Stimulated activated memory B cell treated with anti-CD40 and anti-IgM and Interleukin-4, amounts not matched to agents 10 μg/mL and 1 μg/mL and 100 μg/mL, for 72 hours (primary cell): ENCODE measurements around the gene MYO9B.
A peak's percentile ranks its signal among the peaks of the same experiment; 100 is the strongest.
"Not testable (repeated sequence)": the region's sequence is repeated elsewhere in the genome, so short reads cannot be mapped to it uniquely, and the experiment has no call there.

Experiments used
- ATAC-seq: fragments of 150-1000 bp; cut with Tn5 transposase; 2 replicates; pipeline ENCODE4 v1.10.0; 2021
- H3K27ac Mint-ChIP-seq: one replicate; pipeline ENCODE4 v1.8.0; 2022; ENCODE audit warnings: mild to moderate bottlenecking, mixed read lengths
- H3K27me3 Mint-ChIP-seq: one replicate; pipeline ENCODE4 v1.8.0; 2022; ENCODE audit warnings: mixed read lengths
- H3K36me3 Mint-ChIP-seq: one replicate; pipeline ENCODE4 v1.8.0; 2022; ENCODE audit warnings: mixed read lengths
- H3K4me1 Mint-ChIP-seq: one replicate; pipeline ENCODE4 v1.8.0; 2022; ENCODE audit warnings: mixed read lengths
- H3K4me3 Mint-ChIP-seq: one replicate; pipeline ENCODE4 v1.8.0; 2022; ENCODE audit warnings: mild to moderate bottlenecking, moderate library complexity, mixed read lengths
- H3K9me3 Mint-ChIP-seq: one replicate; pipeline ENCODE4 v1.8.0; 2022; ENCODE audit warnings: mixed read lengths

Gene MYO9B

GRCh38 chr19:17156296-17156946, 80.8 kb downstream of the MYO9B start:
- Mint-ChIP-seq H3K27me3 (no peaks in the 10 kb centered on the region), H3K4me3 (no peak overlapping the region), H3K36me3 (peaks cover 59% of the 10 kb centered on the region), H3K27ac (peak overlapping the region; percentile 76), H3K9me3 (no peaks in the 10 kb centered on the region), H3K4me1 (peaks cover 4% of the 10 kb centered on the region)
- ATAC-seq, result no peak

DNA sequence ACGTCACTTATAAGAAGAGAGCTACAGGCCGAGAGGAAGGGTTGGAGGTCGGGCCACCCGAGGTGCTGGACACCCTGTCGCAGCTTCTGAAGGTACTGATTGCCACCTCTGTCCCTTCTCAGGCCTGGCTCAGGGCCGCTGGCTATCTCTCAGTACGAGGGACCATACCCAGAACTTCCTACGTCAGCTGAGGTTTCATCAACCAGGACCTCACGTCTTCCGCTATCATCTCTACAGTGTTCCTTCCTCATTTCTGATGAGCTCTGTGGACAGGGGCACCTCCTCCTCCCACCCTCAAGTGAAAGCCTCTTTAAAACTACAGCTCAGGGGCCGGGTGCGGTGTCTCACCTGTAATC, 81.3 kb downstream of the MYO9B start:
- H3K4me3 Mint-ChIP-seq, result no peak overlapping the region
- no peaks in the 10 kb centered on the region for H3K27me3 Mint-ChIP-seq
- H3K9me3 Mint-ChIP-seq, result no peaks in the 10 kb centered on the region
- peaks cover 55% of the 10 kb centered on the region for H3K36me3 Mint-ChIP-seq
- no peaks in the 10 kb centered on the region for H3K4me1 Mint-ChIP-seq
- peak overlapping the region; percentile 76 for H3K27ac Mint-ChIP-seq
- ATAC-seq, result peak; percentile 57

GRCh38 chr19:17158584-17158983, 83.0 kb downstream of the MYO9B start:
- Mint-ChIP-seq H3K27me3 (no peaks in the 10 kb centered on the region), H3K9me3 (no peaks in the 10 kb centered on the region), H3K36me3 (peaks cover 61% of the 10 kb centered on the region), H3K27ac (no peak overlapping the region), H3K4me1 (no peaks in the 10 kb centered on the region), H3K4me3 (no peak overlapping the region)
- no peak for ATAC-seq

DNA sequence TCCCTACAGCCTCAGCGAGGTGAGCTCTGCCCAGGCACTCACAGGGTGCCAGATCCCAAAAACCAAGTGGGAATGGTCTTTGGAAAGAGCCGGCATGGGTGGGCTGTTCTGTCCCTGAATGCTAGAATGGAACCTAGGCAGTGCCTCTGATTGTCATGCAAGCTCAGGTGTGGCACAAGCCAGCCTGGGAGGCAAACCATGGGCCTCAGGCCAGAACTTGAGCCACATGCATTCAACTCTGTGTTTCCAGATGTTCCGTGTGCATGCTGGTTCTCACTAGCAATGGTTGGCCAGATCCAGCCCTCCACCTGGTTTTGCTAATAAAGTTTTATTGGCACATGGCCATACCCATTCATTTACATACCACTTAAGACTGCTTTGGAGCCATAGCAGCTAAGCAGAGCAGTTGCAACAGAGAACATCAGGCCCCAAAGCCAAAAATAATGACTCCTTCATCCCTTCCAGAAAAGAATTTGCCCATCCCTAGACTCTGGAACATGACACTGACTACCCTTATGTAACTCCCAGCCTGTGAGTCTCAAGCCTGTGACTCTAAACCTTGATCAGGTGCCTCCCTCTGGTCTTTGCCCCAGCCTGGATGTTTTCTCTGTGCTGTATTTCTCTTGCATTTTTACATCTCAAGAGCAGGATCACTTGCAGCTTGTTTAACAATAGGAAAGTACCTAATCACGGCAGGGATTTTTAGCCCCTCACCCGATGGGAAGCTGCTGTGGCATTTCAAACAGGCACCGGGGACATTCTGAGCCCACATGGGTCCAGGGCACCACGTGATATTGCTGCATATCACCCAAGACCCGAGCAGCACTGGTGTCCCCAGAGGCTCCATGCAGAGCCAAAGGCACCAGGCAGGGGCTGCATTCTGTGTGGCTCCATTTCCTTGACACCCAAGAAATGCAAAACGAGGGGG, 84.2 kb downstream of the MYO9B start:
- Mint-ChIP-seq H3K27ac (no peak overlapping the region), H3K9me3 (no peaks in the 10 kb centered on the region), H3K27me3 (no peaks in the 10 kb centered on the region), H3K4me1 (no peaks in the 10 kb centered on the region), H3K4me3 (no peak overlapping the region), H3K36me3 (peaks cover 64% of the 10 kb centered on the region)
- no peak for ATAC-seq

DNA sequence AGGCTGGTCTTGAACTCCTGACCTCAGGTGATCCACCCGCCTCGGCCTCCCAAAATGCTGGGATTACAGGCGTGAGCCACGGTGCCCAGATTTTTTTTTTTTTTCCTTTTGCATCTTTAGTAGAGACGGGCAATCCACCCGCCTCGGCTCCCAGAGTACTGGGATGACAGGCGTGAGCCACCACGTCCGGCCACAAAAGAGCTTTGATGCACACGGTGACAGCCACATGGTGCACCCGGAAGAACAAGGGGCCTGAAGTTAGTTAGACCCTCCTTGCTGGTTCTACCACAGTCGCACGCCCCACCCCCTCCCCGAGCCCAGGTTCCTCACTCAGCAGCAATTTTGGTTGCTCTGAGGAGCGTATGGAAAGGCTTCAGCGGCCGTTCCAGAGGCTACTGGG, 85.3 kb downstream of the MYO9B start:
- Mint-ChIP-seq H3K36me3 (peaks cover 66% of the 10 kb centered on the region), H3K27me3 (no peaks in the 10 kb centered on the region), H3K4me1 (no peaks in the 10 kb centered on the region), H3K4me3 (no peak overlapping the region), H3K9me3 (no peaks in the 10 kb centered on the region), H3K27ac (no peak overlapping the region)
- ATAC-seq, result no peak

DNA sequence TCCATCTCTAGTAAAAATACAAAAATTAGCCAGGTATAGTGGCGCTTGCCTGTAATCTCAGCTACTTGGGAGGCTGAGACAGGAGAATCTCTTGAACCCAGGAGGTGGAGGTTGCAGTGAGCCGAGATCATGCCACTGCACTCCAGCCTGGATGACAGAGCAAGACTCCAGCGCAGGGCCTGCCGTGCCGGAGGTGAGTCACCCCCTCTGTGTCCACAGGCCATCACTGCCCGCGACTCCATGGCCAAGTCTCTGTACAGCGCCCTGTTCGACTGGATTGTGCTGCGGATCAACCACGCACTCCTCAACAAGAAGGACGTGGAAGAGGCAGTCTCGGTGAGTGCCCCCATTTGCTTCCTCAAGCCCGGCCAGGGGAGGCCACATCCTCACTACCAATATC, 86.6 kb downstream of the MYO9B start:
- H3K9me3 Mint-ChIP-seq, H3K27ac Mint-ChIP-seq, H3K27me3 Mint-ChIP-seq, H3K4me3 Mint-ChIP-seq, ATAC-seq, H3K4me1 Mint-ChIP-seq: not testable (repeated sequence)
- H3K36me3 Mint-ChIP-seq, result peaks cover 66% of the 10 kb centered on the region

DNA sequence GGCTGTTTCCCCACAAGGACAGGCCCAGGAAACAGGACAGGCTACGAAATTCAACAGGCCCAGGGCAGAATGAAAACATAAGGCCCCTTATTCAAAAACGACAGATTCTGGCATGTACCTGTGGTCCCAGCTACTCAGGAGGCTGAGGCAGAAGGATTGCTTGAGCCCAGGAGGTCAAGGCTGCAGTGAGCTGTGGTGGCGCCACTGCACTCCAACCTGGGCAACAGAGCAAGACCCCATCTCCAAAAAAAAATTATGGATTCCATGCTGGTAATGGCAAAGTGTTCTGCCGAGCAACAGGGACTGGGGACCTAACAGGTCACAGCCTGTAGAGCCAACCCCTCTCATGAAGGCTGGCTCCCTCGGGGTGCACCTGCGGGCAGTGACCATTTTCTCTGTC, 87.0 kb downstream of the MYO9B start:
- Mint-ChIP-seq H3K9me3 (no peaks in the 10 kb centered on the region), H3K27ac (no peak overlapping the region), H3K27me3 (no peaks in the 10 kb centered on the region), H3K4me1 (no peaks in the 10 kb centered on the region), H3K36me3 (peaks cover 63% of the 10 kb centered on the region), H3K4me3 (no peak overlapping the region)
- ATAC-seq, result no peak

GRCh38 chr19:17163652-17164051, 88.1 kb downstream of the MYO9B start:
- Mint-ChIP-seq H3K9me3 (no peaks in the 10 kb centered on the region), H3K36me3 (peaks cover 66% of the 10 kb centered on the region), H3K4me3 (no peak overlapping the region), H3K27ac (peak overlapping the region; percentile 24), H3K4me1 (no peaks in the 10 kb centered on the region), H3K27me3 (no peaks in the 10 kb centered on the region)
- ATAC-seq, result no peak

DNA sequence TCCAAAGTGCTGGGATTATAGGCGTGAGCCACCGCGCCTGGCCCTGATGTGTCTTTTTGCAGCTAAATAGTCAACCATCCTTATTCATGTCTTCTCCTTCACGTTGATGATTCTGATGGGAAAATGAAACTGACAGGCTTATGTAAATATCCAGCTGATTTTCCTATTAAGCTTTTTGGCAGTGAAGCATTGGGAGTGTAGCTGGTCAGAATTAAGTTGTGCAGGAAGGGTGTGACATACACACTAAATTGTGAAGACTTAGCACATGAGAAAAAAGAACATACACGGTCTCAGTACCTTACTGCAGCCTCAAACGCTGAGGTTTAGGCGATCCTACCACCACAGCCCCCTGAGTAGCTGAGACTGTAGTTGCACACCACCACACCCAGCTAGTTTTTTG, 89.1 kb downstream of the MYO9B start:
- Mint-ChIP-seq H3K4me3 (no peak overlapping the region), H3K27ac (no peak overlapping the region), H3K36me3 (peaks cover 69% of the 10 kb centered on the region), H3K9me3 (no peaks in the 10 kb centered on the region), H3K4me1 (no peaks in the 10 kb centered on the region), H3K27me3 (no peaks in the 10 kb centered on the region)
- ATAC-seq, result no peak

DNA sequence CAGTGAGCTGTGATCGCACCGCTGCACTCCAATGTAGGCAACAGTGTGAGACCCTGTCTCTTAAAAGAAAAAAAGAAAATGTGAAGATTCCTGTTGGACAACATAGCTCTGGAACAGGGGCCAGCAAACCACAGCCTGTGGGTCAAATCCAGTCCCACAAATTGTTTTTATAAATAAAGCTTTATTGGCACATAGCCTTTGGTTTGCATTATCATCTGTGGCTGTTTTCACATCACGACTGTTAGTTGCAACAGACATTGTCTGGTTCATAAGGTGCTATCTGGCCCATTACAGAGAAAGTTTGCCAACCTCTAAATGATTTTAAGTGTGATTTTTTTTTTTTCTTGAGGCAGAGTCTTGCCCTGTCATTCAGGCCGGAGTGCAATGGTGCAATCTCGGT, 90.1 kb downstream of the MYO9B start:
- Mint-ChIP-seq H3K36me3 (peaks cover 69% of the 10 kb centered on the region), H3K27ac (no peak overlapping the region), H3K27me3 (no peaks in the 10 kb centered on the region), H3K4me1 (peaks cover 7% of the 10 kb centered on the region), H3K9me3 (no peaks in the 10 kb centered on the region), H3K4me3 (no peak overlapping the region)
- no peak for ATAC-seq

DNA sequence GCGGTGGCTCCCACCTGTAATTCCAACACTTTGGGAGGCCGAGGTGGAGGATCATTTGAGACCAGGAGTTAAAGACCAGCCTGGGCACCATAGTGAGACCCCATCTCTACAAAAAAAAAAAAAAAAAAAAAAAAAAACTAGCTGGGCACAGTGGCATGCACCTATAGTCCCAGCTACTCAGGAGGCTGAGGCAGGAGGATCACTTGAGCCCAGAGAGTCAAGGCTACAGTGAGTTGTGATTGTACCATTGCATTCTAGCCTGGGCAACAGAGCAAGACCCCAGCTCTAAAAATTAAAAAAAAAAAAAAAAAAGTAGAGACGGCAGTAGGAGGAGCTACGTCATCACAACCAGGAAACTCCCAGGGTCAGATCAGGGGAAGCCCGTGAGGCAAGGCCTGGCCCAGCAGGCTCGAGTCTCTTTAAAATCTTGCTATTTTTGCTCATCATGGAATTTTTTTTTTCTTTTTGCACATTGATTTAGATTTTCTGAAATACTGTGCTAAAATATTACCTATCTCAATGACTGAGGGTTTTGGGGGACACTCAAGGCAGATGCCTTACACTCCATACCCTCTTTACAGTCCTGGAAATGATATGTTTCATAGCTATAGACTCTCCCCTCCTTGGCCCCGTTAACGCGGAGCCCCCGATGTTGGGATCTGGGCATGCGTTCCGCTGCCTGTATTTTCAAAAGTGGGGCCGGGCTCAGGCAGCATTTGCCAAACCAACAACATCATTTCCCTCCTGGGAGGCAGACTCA, 95.1 kb downstream of the MYO9B start:
- H3K9me3 Mint-ChIP-seq, result no peaks in the 10 kb centered on the region
- no peak overlapping the region for H3K4me3 Mint-ChIP-seq
- H3K27ac Mint-ChIP-seq, result peak overlapping the region; percentile 87
- H3K27me3 Mint-ChIP-seq, result no peaks in the 10 kb centered on the region
- peaks cover 66% of the 10 kb centered on the region for H3K36me3 Mint-ChIP-seq
- H3K4me1 Mint-ChIP-seq, result peaks cover 21% of the 10 kb centered on the region
- peak; percentile 76 for ATAC-seq

DNA sequence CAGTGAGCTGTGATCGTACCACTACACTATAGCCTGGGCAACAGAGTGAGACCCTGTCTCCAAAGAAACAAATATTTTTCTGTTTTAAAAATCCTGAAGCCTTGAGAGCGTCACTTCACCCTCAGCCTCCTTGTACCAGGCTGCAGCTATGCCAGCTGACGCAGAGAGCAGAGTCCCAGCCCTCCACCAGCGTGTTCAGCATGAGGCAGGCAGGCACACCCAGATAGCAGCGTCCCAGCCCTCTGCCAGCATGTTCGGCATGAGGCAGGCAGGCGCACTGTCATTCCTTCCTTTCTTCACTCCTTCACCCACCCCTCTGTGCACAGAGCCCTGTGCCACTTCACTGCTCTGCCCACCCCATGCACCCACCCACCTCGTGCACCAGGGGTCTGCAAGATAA, 96.3 kb downstream of the MYO9B start:
- H3K27ac Mint-ChIP-seq, result no peak overlapping the region
- H3K4me3 Mint-ChIP-seq, result no peak overlapping the region
- H3K36me3 Mint-ChIP-seq, result peaks cover 73% of the 10 kb centered on the region
- peaks cover 21% of the 10 kb centered on the region for H3K4me1 Mint-ChIP-seq
- H3K9me3 Mint-ChIP-seq, result no peaks in the 10 kb centered on the region
- ATAC-seq, result no peak
- no peaks in the 10 kb centered on the region for H3K27me3 Mint-ChIP-seq

DNA sequence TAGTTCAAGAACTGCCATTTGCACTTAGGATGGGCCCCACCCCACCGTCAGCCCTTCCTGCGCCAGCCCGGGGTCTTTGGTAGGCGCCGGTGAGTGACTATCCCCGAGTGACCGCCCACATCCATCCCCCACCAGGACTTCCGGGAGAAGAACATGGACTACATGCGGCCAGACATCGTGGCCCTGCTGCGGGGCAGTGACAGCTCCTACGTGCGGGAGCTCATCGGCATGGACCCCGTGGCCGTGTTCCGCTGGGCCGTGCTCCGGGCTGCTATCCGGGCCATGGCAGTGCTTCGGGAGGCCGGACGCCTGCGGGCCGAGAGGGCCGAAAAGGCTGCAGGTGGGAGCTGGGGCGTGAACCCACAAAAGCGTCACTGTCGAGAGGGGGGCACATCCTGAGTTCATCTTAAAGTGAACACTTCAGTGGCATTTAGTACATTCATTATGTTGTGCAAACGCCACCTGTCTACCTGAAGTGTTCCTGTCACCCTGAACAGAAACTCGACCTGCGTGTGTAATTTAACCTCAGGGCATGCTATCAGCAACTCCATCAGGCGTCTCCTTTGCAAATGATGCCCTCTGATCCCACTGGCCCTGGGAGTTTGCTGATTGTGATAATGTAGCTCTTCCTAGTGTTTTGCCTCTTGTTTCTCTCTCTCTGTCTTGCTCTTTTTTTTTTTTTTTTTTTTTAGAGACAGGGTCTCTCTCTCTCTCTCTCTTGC, 97.2 kb downstream of the MYO9B start:
- no peak overlapping the region for H3K4me3 Mint-ChIP-seq
- no peak overlapping the region for H3K27ac Mint-ChIP-seq
- no peak for ATAC-seq
- no peaks in the 10 kb centered on the region for H3K27me3 Mint-ChIP-seq
- H3K36me3 Mint-ChIP-seq, result peaks cover 76% of the 10 kb centered on the region
- peaks cover 21% of the 10 kb centered on the region for H3K4me1 Mint-ChIP-seq
- H3K9me3 Mint-ChIP-seq, result no peaks in the 10 kb centered on the region

- Mint-ChIP-seq H3K27me3 (no peaks in the 10 kb centered on the region), H3K4me1 (peaks cover 24% of the 10 kb centered on the region), H3K27ac (no peak overlapping the region), H3K9me3 (no peaks in the 10 kb centered on the region), H3K36me3 (peaks cover 41% of the 10 kb centered on the region), H3K4me3 (no peak overlapping the region)
- no peak for ATAC-seq
Measured at GRCh38 chr19:17178291-17178690, 102.7 kb downstream of the MYO9B start.
